HG03039 (cell line): Measurements from ENCODE around the gene MYG1.
"Not testable (repeated sequence)": the region's sequence is repeated elsewhere in the genome, so short reads cannot be mapped to it uniquely, and the experiment has no call there.

Experiments
- ATAC-seq: cut with Tn5 transposase; IDR thresholded peaks from one replicate; pipeline ENCODE4 v1.9.1; 2021; ENCODE audit warnings: mild to moderate bottlenecking, moderate library complexity; ENCODE audit not compliant: unreplicated experiment

MYG1 gene

DNA sequence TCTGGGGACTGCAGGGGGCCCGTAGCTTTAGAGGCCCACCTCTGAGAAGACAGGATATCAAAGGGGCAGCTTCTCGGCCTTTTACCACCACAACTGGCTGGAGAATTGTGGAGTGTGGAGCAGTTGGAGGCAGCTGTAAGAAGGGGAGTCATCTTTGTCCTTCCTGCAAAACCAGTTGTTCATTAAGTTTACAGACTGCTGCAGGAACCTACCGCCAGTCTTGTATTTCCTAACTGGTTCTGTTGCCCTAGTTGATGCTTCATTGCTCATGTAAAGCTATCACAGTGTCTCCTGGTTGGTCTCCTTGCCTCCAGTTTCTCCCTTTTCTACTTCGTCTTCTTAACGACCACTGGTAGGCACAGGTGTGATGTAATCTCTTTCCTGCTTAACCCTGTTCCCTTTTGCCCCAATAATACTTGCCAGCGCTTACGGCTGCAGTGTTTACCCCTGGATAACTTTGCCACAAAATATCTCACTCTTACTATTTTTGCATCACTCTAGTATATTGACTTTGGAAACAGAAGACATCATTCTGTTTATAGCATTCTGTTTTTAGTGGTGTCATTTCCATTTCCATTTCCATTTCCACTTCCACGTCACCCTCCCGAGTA, 19.5 kb upstream of the MYG1 start:
- no peak for ATAC-seq

- ATAC-seq, result no peak
Observed at GRCh38 chr12:53286448-53286847, 13.0 kb upstream of the MYG1 start.

- no peak for ATAC-seq
Observed at GRCh38 chr12:53287741-53288216, 11.7 kb upstream of the MYG1 start.

DNA sequence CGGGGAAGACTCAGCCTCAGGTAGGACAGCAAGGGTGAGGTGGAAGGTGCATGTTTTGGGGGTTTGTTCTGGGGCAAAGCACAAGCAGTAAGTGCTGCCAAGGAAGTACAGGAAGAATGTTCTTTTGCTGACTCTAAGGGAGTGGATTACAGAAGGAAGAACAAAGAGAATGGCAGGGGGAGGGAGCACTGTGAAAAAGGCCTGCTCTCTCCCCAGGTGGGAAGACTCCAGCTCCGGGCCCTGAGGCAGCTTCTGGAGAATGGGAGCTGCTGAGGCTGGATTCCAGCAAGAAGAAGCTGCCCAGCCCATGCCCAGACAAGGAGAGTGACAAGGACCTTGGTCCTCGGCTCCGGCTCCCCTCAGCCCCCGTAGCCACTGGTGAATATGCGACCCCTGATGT, 11.2 kb upstream of the MYG1 start:
- ATAC-seq, result no peak

- ATAC-seq, result no peak
Observed at GRCh38 chr12:53289891-53290290, 9.6 kb upstream of the MYG1 start.

GRCh38 chr12:53290661-53291060, 8.8 kb upstream of the MYG1 start:
- ATAC-seq, result no peak

DNA sequence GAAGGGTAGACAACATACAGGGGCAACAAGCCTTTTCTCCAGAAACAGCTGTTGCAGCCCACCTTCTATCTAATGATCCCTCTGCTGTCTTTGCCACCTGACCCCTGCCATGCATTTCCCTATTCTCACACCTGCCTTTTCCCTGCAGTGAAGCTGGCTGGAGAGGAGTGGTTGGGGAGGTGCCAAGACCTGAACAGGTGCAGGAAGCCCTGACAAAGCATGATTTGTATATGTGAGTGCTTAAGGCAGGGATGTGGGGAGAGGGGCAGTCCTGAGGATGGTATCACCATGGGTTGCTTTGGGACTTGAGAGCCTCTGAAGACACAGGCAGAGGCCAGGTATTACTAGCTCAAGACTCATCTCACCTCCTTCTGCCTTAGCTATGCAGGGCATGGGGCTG, 7.1 kb upstream of the MYG1 start:
- ATAC-seq, result no peak

GRCh38 chr12:53295070-53295890, 4.2 kb upstream of the MYG1 start, which contains the start of gene PFDN5:
Gene PFDN5 (plus strand): TSS chr12:53295542. CDS start chr12:53295568, 26 bp downstream.
- peak; percentile 79 for ATAC-seq

DNA sequence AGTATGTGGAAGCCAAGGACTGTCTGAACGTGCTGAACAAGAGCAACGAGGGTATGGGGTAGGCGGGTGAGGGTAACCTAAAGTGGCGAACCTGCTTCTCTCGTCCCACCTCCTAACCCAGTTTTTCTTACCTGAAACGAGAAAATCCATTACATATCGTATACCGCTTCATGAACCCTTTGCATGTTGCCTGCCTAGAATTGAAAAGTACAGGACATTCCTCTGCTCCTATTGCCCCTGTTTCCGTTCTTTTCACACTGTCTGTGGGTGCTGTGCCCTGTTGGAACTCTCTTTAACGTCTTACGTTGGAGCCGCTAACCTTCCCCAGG, 3.6 kb upstream of the MYG1 start:
- ATAC-seq, result no peak

DNA sequence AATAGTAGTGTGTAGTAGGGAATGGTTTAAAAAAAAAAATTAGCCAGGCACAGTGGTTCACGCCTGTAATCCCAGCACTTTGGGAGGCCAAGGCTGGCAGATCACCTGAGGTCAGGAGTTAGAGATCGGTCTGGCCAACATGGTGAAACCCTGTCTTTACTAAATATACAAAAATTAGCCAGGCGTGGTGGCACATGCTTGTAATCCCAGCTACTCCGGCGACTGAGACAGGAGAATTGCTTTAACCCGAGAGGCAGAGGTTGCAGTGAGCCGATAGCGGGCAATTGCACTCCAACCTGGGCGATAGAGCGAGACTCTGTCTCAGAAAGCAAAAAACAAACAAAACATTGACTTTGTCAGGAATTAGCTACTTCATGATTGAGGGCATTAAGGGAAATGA, 2.4 kb upstream of the MYG1 start:
- not testable (repeated sequence) for ATAC-seq

- no peak for ATAC-seq
Observed at GRCh38 chr12:53298164-53298563, 1.3 kb upstream of the MYG1 start.

- ATAC-seq, result no peak
Observed at GRCh38 chr12:53299101-53299453, 418 bp upstream of the MYG1 start.

DNA sequence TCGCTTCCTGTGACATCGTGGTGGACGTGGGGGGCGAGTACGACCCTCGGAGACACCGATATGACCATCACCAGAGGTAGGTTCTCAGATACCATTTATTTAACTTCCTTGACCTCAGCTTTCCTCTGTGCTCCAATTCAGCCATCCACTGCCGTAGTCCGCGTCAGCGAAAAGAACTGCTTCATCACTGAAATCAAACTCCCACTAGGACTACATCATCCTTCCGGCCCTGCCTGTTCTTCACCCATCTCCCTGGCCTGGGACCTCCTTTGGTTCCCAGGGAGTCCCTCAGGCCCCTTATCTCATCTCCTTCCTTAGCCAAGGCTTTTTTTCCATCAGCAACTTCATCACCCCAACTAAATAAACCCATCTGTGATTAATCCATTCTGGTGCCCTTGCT, 692 bp downstream of the MYG1 start:
- ATAC-seq, result no peak

- ATAC-seq, result no peak
Observed at GRCh38 chr12:53302903-53303302, 3.4 kb downstream of the MYG1 start.

DNA sequence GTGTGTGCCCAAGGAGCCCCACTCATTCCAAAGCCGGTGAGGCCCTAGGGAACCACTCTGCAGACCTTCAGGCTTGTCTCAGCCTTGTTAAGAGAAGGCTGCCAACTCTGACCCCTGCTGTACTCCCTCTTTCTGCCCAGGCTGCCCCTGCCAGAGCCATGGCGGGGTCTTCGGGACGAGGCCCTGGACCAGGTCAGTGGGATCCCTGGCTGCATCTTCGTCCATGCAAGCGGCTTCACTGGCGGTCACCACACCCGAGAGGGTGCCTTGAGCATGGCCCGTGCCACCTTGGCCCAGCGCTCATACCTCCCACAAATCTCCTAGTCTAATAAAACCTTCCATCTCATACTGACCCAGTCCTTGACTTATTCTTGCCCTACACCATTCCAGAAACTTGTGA, 7.3 kb downstream of the MYG1 start:
- no peak for ATAC-seq

- ATAC-seq, result no peak
Observed at GRCh38 chr12:53308276-53308675, 8.8 kb downstream of the MYG1 start.

DNA sequence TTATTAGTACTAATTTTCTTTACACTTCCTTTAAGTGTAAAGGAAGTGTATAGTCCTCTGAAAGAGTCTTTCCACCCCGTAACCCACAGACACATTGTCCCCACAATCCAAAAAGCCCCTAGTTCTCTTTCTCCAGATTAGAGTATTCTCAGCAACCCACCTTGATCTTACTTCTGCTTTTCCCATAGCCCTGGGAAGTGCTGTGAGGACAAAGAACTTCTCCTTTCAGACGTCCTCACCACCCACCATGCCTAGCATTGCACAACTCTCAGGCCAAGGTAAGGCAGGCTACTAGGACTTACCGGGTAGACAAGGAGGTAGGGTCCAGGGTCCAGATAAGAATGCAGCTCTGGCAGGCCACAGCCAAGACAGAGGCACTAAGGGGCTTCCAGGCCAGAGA, 14.5 kb downstream of the MYG1 start:
- no peak for ATAC-seq

GRCh38 chr12:53320352-53321195, 21.1 kb downstream of the MYG1 start:
- no peak for ATAC-seq

- no peak for ATAC-seq
Observed at GRCh38 chr12:53324113-53324778, 24.8 kb downstream of the MYG1 start.

DNA sequence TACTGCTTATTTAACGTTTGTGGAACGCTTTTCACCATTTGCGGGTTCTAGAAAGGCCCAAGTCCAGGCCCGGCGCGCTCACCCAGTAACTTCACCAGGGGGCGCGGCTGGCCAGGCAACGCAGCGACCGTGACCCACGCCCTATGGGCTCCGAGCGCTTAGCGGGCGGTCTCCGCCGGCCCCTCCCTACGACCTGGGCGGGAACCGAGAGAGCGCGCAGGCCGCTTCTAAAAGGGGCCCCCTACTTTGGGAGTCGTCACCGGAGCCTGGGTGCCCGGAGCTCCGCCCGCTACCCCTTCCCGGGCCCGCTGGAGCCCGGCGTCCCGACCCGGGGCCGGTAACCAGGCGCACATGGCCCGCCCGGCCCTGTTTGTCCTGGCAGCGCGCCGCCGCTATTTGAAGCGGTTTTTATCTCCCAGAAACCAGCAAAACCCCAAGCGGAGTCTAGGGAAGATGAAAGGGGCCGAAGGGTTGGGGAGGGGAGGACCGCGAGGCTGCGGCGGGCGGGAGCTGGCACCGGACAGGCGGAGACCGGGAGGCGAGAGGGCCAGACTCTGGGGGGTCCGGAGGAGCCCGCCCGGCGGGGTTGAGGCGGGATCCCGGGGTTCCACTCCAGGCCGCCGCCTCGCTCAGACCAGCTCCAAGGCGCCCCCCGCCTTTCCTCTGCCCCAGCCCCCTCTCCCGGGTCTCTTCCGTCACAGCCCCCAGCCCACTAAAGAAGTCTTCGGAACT, 25.4 kb downstream of the MYG1 start:
- ATAC-seq, result peak; percentile 41
